HG03457 (cell line): ENCODE results near the gene CSAD.
"Not testable (repeated sequence)": the region's sequence is repeated elsewhere in the genome, so short reads cannot be mapped to it uniquely, and the experiment has no call there.

Experiments used
- ATAC-seq: cut with Tn5 transposase; IDR thresholded peaks from one replicate; pipeline ENCODE4 v1.9.1; 2021; ENCODE audit warnings: moderate number of reproducible peaks; ENCODE audit not compliant: unreplicated experiment

Gene CSAD

GRCh38 chr12:53218551-53219291, 38.0 kb upstream of the CSAD start:
- ATAC-seq, result no peak

- ATAC-seq, result no peak
Observed at GRCh38 chr12:53217931-53218307, 37.2 kb upstream of the CSAD start.

GRCh38 chr12:53217051-53217930, 36.6 kb upstream of the CSAD start:
- no peak for ATAC-seq

- no peak for ATAC-seq
Observed at GRCh38 chr12:53215497-53215896, 34.8 kb upstream of the CSAD start.

- ATAC-seq, result no peak
Observed at GRCh38 chr12:53214687-53215455, 34.1 kb upstream of the CSAD start.

- no peak for ATAC-seq
Observed at GRCh38 chr12:53214221-53214620, 33.5 kb upstream of the CSAD start.

- ATAC-seq, result no peak
Observed at GRCh38 chr12:53213348-53213747, 32.6 kb upstream of the CSAD start.

- ATAC-seq, result no peak
Observed at GRCh38 chr12:53212931-53213330, 32.2 kb upstream of the CSAD start.

- ATAC-seq, result no peak
Observed at GRCh38 chr12:53211476-53212381, 31.0 kb upstream of the CSAD start.

- no peak for ATAC-seq
Observed at GRCh38 chr12:53210843-53211242, 30.1 kb upstream of the CSAD start.

- no peak for ATAC-seq
Observed at GRCh38 chr12:53208877-53209463, 28.2 kb upstream of the CSAD start.

- ATAC-seq, result no peak
Observed at GRCh38 chr12:53208435-53208834, 27.7 kb upstream of the CSAD start.

GRCh38 chr12:53207042-53207441, 26.3 kb upstream of the CSAD start, which contains the start of gene ITGB7:
ITGB7 (minus strand) TSS chr12:53207251; CDS start chr12:53200443, 6,808 bp downstream.
- ATAC-seq, result no peak

GRCh38 chr12:53205747-53206419, 25.2 kb upstream of the CSAD start:
- ATAC-seq, result peak; percentile 64

GRCh38 chr12:53204351-53204750, 23.6 kb upstream of the CSAD start:
- no peak for ATAC-seq

GRCh38 chr12:53202316-53202715, 21.6 kb upstream of the CSAD start:
- not testable (repeated sequence) for ATAC-seq

- ATAC-seq, result no peak
Observed at GRCh38 chr12:53201639-53202038, 20.9 kb upstream of the CSAD start.

GRCh38 chr12:53201177-53201541, 20.4 kb upstream of the CSAD start:
- ATAC-seq, result no peak

- ATAC-seq, result no peak
Observed at GRCh38 chr12:53200458-53201176, 19.9 kb upstream of the CSAD start.
